ENCODE measurements around the gene RCC1. TPM values are rescaled to one million over a fixed set of nuclear protein-coding genes. Genes with fewer than 3 reads are reported as not detected.
"Not testable (repeated sequence)": the region's sequence is repeated elsewhere in the genome, so short reads cannot be mapped to it uniquely, and the experiment has no call there.

RCC1 gene
- 40.1 and 46.6 TPM in 2 replicates for total RNA-seq

- DNase-seq (ENCODE audit: low read depth in 2 of 2): peak; percentile 99
Measured at GRCh38 chr1:28505406-28506187, at the start of gene RCC1. Gene RCC1 (plus strand): TSS chr1:28506043. CDS start chr1:28529867, 23,824 bp downstream.

- peak; percentile 90 to 91 for DNase-seq (ENCODE audit: low read depth in 2 of 2)
Measured at GRCh38 chr1:28456078-28456477, 49.8 kb upstream of the RCC1 start.

- DNase-seq (ENCODE audit: low read depth in 2 of 2): no peak
Measured at GRCh38 chr1:28457678-28458077, 48.2 kb upstream of the RCC1 start.

- DNase-seq (ENCODE audit: low read depth in 2 of 2): peak; percentile 38 to 88
Measured at GRCh38 chr1:28458237-28459228, 47.3 kb upstream of the RCC1 start.

GRCh38 chr1:28466226-28466778 is 39.5 kb upstream of the RCC1 start:
- DNase-seq (ENCODE audit: low read depth in 2 of 2): no peak

GRCh38 chr1:28470146-28470545 is 35.7 kb upstream of the RCC1 start:
- DNase-seq (ENCODE audit: low read depth in 2 of 2): no peak

- DNase-seq (ENCODE audit: low read depth in 2 of 2): not testable (repeated sequence)
Measured at GRCh38 chr1:28479497-28479896, 26.3 kb upstream of the RCC1 start.

- no peak for DNase-seq (ENCODE audit: low read depth in 2 of 2)
Measured at GRCh38 chr1:28480308-28480707, 25.5 kb upstream of the RCC1 start.

- no peak for DNase-seq (ENCODE audit: low read depth in 2 of 2)
Measured at GRCh38 chr1:28482138-28482537, 23.7 kb upstream of the RCC1 start.

- DNase-seq (ENCODE audit: low read depth in 2 of 2): no peak
Measured at GRCh38 chr1:28482702-28483101, 23.1 kb upstream of the RCC1 start.

- no peak for DNase-seq (ENCODE audit: low read depth in 2 of 2)
Measured at GRCh38 chr1:28494737-28495136, 11.1 kb upstream of the RCC1 start.

GRCh38 chr1:28499553-28499952 is 6.3 kb upstream of the RCC1 start:
- no peak for DNase-seq (ENCODE audit: low read depth in 2 of 2)

- no peak for DNase-seq (ENCODE audit: low read depth in 2 of 2)
Measured at GRCh38 chr1:28501925-28502324, 3.9 kb upstream of the RCC1 start.

- no peak for DNase-seq (ENCODE audit: low read depth in 2 of 2)
Measured at GRCh38 chr1:28503117-28503516, 2.7 kb upstream of the RCC1 start.

GRCh38 chr1:28506907-28507246 is 1.0 kb downstream of the RCC1 start:
- no peak for DNase-seq (ENCODE audit: low read depth in 2 of 2)

GRCh38 chr1:28507247-28507645 is 1.4 kb downstream of the RCC1 start:
- DNase-seq (ENCODE audit: low read depth in 2 of 2): peak; percentile 31 to 35

GRCh38 chr1:28507646-28508434 is 2.0 kb downstream of the RCC1 start:
- DNase-seq (ENCODE audit: low read depth in 2 of 2): no peak

GRCh38 chr1:28508435-28508754 is 2.6 kb downstream of the RCC1 start:
- no peak for DNase-seq (ENCODE audit: low read depth in 2 of 2)

GRCh38 chr1:28509705-28510272 is 3.9 kb downstream of the RCC1 start:
- peak in 1 of 2 donors; percentile 46 for DNase-seq (ENCODE audit: low read depth in 2 of 2)

GRCh38 chr1:28510273-28510969 is 4.6 kb downstream of the RCC1 start:
- DNase-seq (ENCODE audit: low read depth in 2 of 2): peak; percentile 46 to 53

All from lung microvascular endothelial cell (primary cell).